HG02571 (cell line): ENCODE measurements around the gene CUX1.

Source experiments
- ATAC-seq: cut with Tn5 transposase; IDR thresholded peaks from one replicate; pipeline ENCODE4 v1.9.1; 2021; ENCODE audit warnings: mild to moderate bottlenecking, moderate library complexity; ENCODE audit not compliant: unreplicated experiment

Gene CUX1

GRCh38 chr7:102089175-102090098, 272.0 kb downstream of the CUX1 start:
- no peak for ATAC-seq

GRCh38 chr7:102093599-102094315, 276.3 kb downstream of the CUX1 start:
- no peak for ATAC-seq

GRCh38 chr7:102094316-102094650, 276.9 kb downstream of the CUX1 start:
- ATAC-seq: no peak

GRCh38 chr7:102095321-102096011, 278.0 kb downstream of the CUX1 start:
- ATAC-seq: no peak

- no peak for ATAC-seq
Measured at GRCh38 chr7:102096012-102096332, 278.5 kb downstream of the CUX1 start.

- ATAC-seq: no peak
Measured at GRCh38 chr7:102096706-102097427, 279.4 kb downstream of the CUX1 start.

- no peak for ATAC-seq
Measured at GRCh38 chr7:102097601-102098161, 280.3 kb downstream of the CUX1 start.

- ATAC-seq: no peak
Measured at GRCh38 chr7:102098986-102099385, 281.6 kb downstream of the CUX1 start.

GRCh38 chr7:102099474-102099873, 282.0 kb downstream of the CUX1 start:
- ATAC-seq: no peak

- no peak for ATAC-seq
Measured at GRCh38 chr7:102101111-102101551, 283.7 kb downstream of the CUX1 start.

- no peak for ATAC-seq
Measured at GRCh38 chr7:102101926-102102325, 284.5 kb downstream of the CUX1 start.

GRCh38 chr7:102103027-102103372, 285.6 kb downstream of the CUX1 start:
- no peak for ATAC-seq

GRCh38 chr7:102104245-102104644, 286.8 kb downstream of the CUX1 start:
- no peak for ATAC-seq

GRCh38 chr7:102106625-102107024, 289.2 kb downstream of the CUX1 start:
- ATAC-seq: no peak

GRCh38 chr7:102107474-102108104, 290.2 kb downstream of the CUX1 start:
- no peak for ATAC-seq

- ATAC-seq: no peak
Measured at GRCh38 chr7:102111061-102112041, 293.9 kb downstream of the CUX1 start.

GRCh38 chr7:102115181-102115580, 297.8 kb downstream of the CUX1 start:
- no peak for ATAC-seq

- ATAC-seq: no peak
Measured at GRCh38 chr7:102115931-102116330, 298.5 kb downstream of the CUX1 start.

- no peak for ATAC-seq
Measured at GRCh38 chr7:102117743-102118142, 300.3 kb downstream of the CUX1 start.
